H1 (cell line): Measurements from ENCODE around the gene RBM15B. TPM values are rescaled to one million over a fixed set of nuclear protein-coding genes. Genes with fewer than 3 reads are reported as not detected.

ENCODE experiments used
- CTCF ChIA-PET: fragments of 300-600 bp; sonication (Branson Sonifier 250); formaldehyde crosslinking; loops from one replicate; lab custom pipeline; 2021; ENCODE audit not compliant: partially characterized antibody; lab: Charles Lee
- POLR2A ChIA-PET: fragments of 300-600 bp; sonication (Branson Sonifier 250); formaldehyde crosslinking; loops from one replicate; lab custom pipeline; 2021; ENCODE audit warnings: inconsistent platforms; ENCODE audit not compliant: partially characterized antibody; lab: Charles Lee
- DNase-seq, 2 experiments: peaks; one replicate each; pipeline versions ENCODE4 v3.0.0 to v3.0.0-alpha.2; 2010 to 2022; ENCODE audit warnings: low spot score in 2 of 2, low read depth in 1 of 2, mixed read lengths in 1 of 2
- FAIRE-seq: peaks from 2 replicates; lab custom pipeline; 2011; peaks lifted over from hg19 to GRCh38; lab: Jason Lieb, UNC
- H2AFZ ChIP-seq: 2 replicates; pipeline ENCODE4 v1.8.1; 2012; ENCODE audit warnings: low read length, inconsistent platforms
- H2AK5ac ChIP-seq: 2 replicates; pipeline ENCODE4 v1.6.1; 2013; ENCODE audit warnings: low read depth, low read length
- H2BK120ac ChIP-seq: replicated peaks from 2 replicates; pipeline ENCODE3; 2013; ENCODE audit warnings: low read depth, low read length, inconsistent platforms
- H2BK12ac ChIP-seq: 2 replicates; pipeline ENCODE4 v1.6.1; 2013; ENCODE audit warnings: low read depth, low read length
- H2BK15ac ChIP-seq: 2 replicates; pipeline ENCODE4 v1.6.1; 2013; ENCODE audit warnings: low read length
- H2BK20ac ChIP-seq: 2 replicates; pipeline ENCODE4 v1.6.1; 2013; ENCODE audit warnings: low read length
- H2BK5ac ChIP-seq: 2 replicates; pipeline ENCODE4 v1.6.1; 2013; ENCODE audit warnings: low read depth, low read length
- H3K14ac ChIP-seq: 2 replicates; pipeline ENCODE4 v1.6.1; 2013; ENCODE audit warnings: inconsistent platforms; ENCODE audit not compliant: insufficient read length
- H3K18ac ChIP-seq: 2 replicates; pipeline ENCODE4 v1.6.1; 2013; ENCODE audit warnings: low read length; ENCODE audit errors: extremely low read depth
- H3K23ac ChIP-seq: 2 replicates; pipeline ENCODE4 v1.6.1; 2013; ENCODE audit warnings: inconsistent platforms; ENCODE audit not compliant: insufficient read length
- H3K23me2 ChIP-seq: 2 replicates; pipeline ENCODE4 v1.6.1; 2013; ENCODE audit warnings: low read depth, low read length
- H3K27ac ChIP-seq: 2 replicates; pipeline ENCODE4 v1.6.1; 2011; ENCODE audit warnings: low read depth, low read length, inconsistent platforms
- H3K27me3 ChIP-seq, 4 experiments: replicated peaks in 1 of 4; 1 replicate in 1 of 4; 2 replicates in 3 of 4; pipeline versions ENCODE4 v1.6.1 to v1.8.1; 2011 to 2013; ENCODE audit warnings: low read length in 3 of 4, mild to moderate bottlenecking in 3 of 4, inconsistent platforms in 2 of 4, mixed read lengths in 2 of 4, moderate library complexity in 1 of 4; ENCODE audit not compliant: control insufficient read depth in 3 of 4, insufficient read depth in 3 of 4; ENCODE audit errors: extremely low read depth in 1 of 4
- H3K36me3 ChIP-seq, 4 experiments: 2 replicates each; pipeline versions ENCODE4 v1.6.1 to v1.8.1; 2011 to 2013; ENCODE audit warnings: mild to moderate bottlenecking in 4 of 4, low read length in 3 of 4, moderate library complexity in 2 of 4, control low read depth in 1 of 4, inconsistent platforms in 1 of 4; ENCODE audit not compliant: insufficient read depth in 4 of 4, control insufficient read depth in 2 of 4
- H3K4ac ChIP-seq: replicated peaks from 2 replicates; pipeline ENCODE3; 2013; ENCODE audit warnings: low read length, low read depth, mixed read lengths, inconsistent platforms; ENCODE audit not compliant: insufficient read length
- H3K4me1 ChIP-seq, 4 experiments: replicated peaks in 1 of 4; 1 replicate in 1 of 4; 2 replicates in 3 of 4; pipeline versions ENCODE4 v1.6.1 to v1.8.1; 2011 to 2013; ENCODE audit warnings: low read length in 3 of 4, inconsistent platforms in 2 of 4, mixed read lengths in 1 of 4; ENCODE audit not compliant: insufficient read depth in 4 of 4, control insufficient read depth in 3 of 4
- H3K4me2 ChIP-seq, 2 experiments: 2 replicates each; pipeline versions ENCODE4 v1.6.1 to v1.8.1; 2011 to 2013; ENCODE audit warnings: low read depth in 2 of 2, low read length in 2 of 2, control low read depth in 1 of 2, inconsistent platforms in 1 of 2, mild to moderate bottlenecking in 1 of 2; ENCODE audit not compliant: insufficient read depth in 1 of 2
- H3K4me3 ChIP-seq, 4 experiments: fragments of 200-600, 300-600 bp in 1 of 4; sonication (generic), shearing (Covaris generic), sonication (Bioruptor Twin) in 1 of 4; 2 replicates each; pipeline versions ENCODE4 v1.5.1 to v1.8.1; 2011 to 2016; ENCODE audit warnings: low read length in 4 of 4, low read depth in 3 of 4, control low read depth in 2 of 4, inconsistent platforms in 2 of 4, mild to moderate bottlenecking in 2 of 4, mixed read lengths in 1 of 4, moderate library complexity in 1 of 4; ENCODE audit not compliant: insufficient read depth in 2 of 4; ENCODE audit errors: extremely low read depth in 1 of 4
- H3K56ac ChIP-seq: replicated peaks from 2 replicates; pipeline ENCODE3; 2013; ENCODE audit warnings: low read depth, mild to moderate bottlenecking, mixed read lengths, low read length, inconsistent platforms; ENCODE audit not compliant: insufficient read length
- H3K79me1 ChIP-seq: 2 replicates; pipeline ENCODE4 v1.6.1; 2013; ENCODE audit warnings: low read depth, low read length, control low read depth
- H3K79me2 ChIP-seq, 2 experiments: 2 replicates each; pipeline versions ENCODE4 v1.6.1 to v1.8.1; 2012 to 2013; ENCODE audit warnings: low read length in 2 of 2, mild to moderate bottlenecking in 2 of 2, inconsistent platforms in 1 of 2; ENCODE audit not compliant: insufficient read depth in 2 of 2, control insufficient read depth in 1 of 2
- H3K9ac ChIP-seq, 4 experiments: replicated peaks in 1 of 4; 1 replicate in 1 of 4; 2 replicates in 3 of 4; pipeline versions ENCODE4 v1.6.1 to v1.8.1; 2011 to 2013; ENCODE audit warnings: low read depth in 3 of 4, low read length in 3 of 4, control low read depth in 2 of 4, mild to moderate bottlenecking in 2 of 4, moderate library complexity in 2 of 4, inconsistent platforms in 1 of 4; ENCODE audit errors: extremely low read depth in 1 of 4
- H3K9me3 ChIP-seq, 2 experiments: 2 replicates each; pipeline versions ENCODE4 v1.6.1 to v1.8.1; 2012 to 2013; ENCODE audit warnings: mild to moderate bottlenecking in 2 of 2, moderate library complexity in 2 of 2, control low read depth in 1 of 2, inconsistent platforms in 1 of 2, low read depth in 1 of 2, low read length in 1 of 2, mixed read lengths in 1 of 2; ENCODE audit not compliant: insufficient read depth in 2 of 2
- H4K20me1 ChIP-seq, 2 experiments: replicated peaks in 1 of 2; 2 replicates each; pipeline versions ENCODE3 to v1.8.1; 2011 to 2013; ENCODE audit warnings: inconsistent platforms in 2 of 2, low read length in 2 of 2, mild to moderate bottlenecking in 1 of 2; ENCODE audit not compliant: insufficient read depth in 2 of 2, control insufficient read depth in 1 of 2
- H4K5ac ChIP-seq: 2 replicates; pipeline ENCODE4 v1.6.1; 2013; ENCODE audit warnings: low read length, low read depth, mixed read lengths, inconsistent platforms; ENCODE audit not compliant: insufficient read length
- H4K8ac ChIP-seq: 2 replicates; pipeline ENCODE4 v1.8.0; 2013; ENCODE audit warnings: mild to moderate bottlenecking, moderate library complexity, low read length, inconsistent platforms; ENCODE audit not compliant: insufficient read depth; ENCODE audit errors: extremely low read depth
- H4K91ac ChIP-seq: replicated peaks from 2 replicates; pipeline ENCODE3; 2013; ENCODE audit warnings: low read length, mixed read lengths, inconsistent platforms; ENCODE audit not compliant: insufficient read length
- CBX5 ChIP-seq: fragments of 300-800, 300-1000 bp; sonication (generic); IDR thresholded peaks from 2 replicates; pipeline ENCODE4 v1.7.1; 2016; ENCODE audit warnings: antibody characterized with exemption, low read length, low read depth
- EP300 ChIP-seq, 2 experiments: IDR thresholded peaks; 1 replicate in 1 of 2; 2 replicates in 1 of 2; pipeline ENCODE4 v1.6.1; 2011 to 2012; ENCODE audit warnings: low read depth in 2 of 2, low read length in 2 of 2, mild to moderate bottlenecking in 2 of 2, borderline replicate concordance in 1 of 2, inconsistent platforms in 1 of 2, moderate library complexity in 1 of 2
- GTF2F1 ChIP-seq: IDR thresholded peaks from 2 replicates; pipeline ENCODE4 v1.6.1; 2012; ENCODE audit warnings: low read depth, low read length, improper control_type of control experiment, borderline replicate concordance
- KDM1A ChIP-seq: fragments of 200-600, 300-600 bp; sonication (generic); IDR thresholded peaks from 2 replicates; pipeline ENCODE4 v1.7.1; 2016; ENCODE audit warnings: mild to moderate bottlenecking, low read length, borderline replicate concordance
- NRF1 ChIP-seq: IDR thresholded peaks from 2 replicates; pipeline ENCODE4 v1.6.1; 2011; ENCODE audit warnings: mild to moderate bottlenecking, low read depth, low read length, improper control_type of control experiment
- POLR2AphosphoS5 ChIP-seq: IDR thresholded peaks from 2 replicates; pipeline ENCODE4 v1.6.1; 2011; ENCODE audit warnings: low read depth, low read length
- SIRT6 ChIP-seq: IDR thresholded peaks from one replicate; pipeline ENCODE4 v1.7.1; 2012; ENCODE audit warnings: low read length, inconsistent platforms
- SP2 ChIP-seq: IDR thresholded peaks from 2 replicates; pipeline ENCODE4 v1.6.1; 2012; ENCODE audit warnings: mild to moderate bottlenecking, low read length, inconsistent platforms
- SP4 ChIP-seq: IDR thresholded peaks from 2 replicates; pipeline ENCODE4 v1.6.1; 2012; ENCODE audit warnings: low read length, inconsistent platforms
- TBP ChIP-seq: IDR thresholded peaks from 2 replicates; pipeline ENCODE4 v1.6.1; 2011; ENCODE audit warnings: low read depth, low read length, improper control_type of control experiment
- WGBS, 2 experiments: shearing (Covaris generic) in 1 of 2; methylation state at CpG; one replicate each; pipeline versions ENCODE4 v1.1.6 to v1.1.7; 2013 to 2015; ENCODE audit warnings: low lambda C conversion rate in 2 of 2, mixed read lengths in 2 of 2, inconsistent platforms in 1 of 2, low coverage in 1 of 2, missing lambda C conversion rate in 1 of 2; ENCODE audit not compliant: insufficient replicate concordance in 2 of 2, insufficient coverage in 1 of 2, insufficient read length in 1 of 2; ENCODE audit errors: extremely low coverage in 1 of 2, missing lambda C conversion rate in 1 of 2; 5-methylcytosine and 5-hydroxymethylcytosine counted together
- polyA plus RNA-seq, 7 experiments: library from polyadenylated mRNA; depleted of rRNA in 3 of 7; stranded (reverse) in 5 of 7; unstranded in 2 of 7; fragments of >200 nt in 5 of 7; fragments of 200-250 nt in 2 of 7; gene quantifications; 1 replicate in 5 of 7; 2 replicates in 1 of 7; 4 replicates in 1 of 7; pipeline versions ENCODE4 v1.2.1 to v1.2.3, GENCODE V29; 2011 to 2013; ENCODE audit warnings: missing spikeins in 2 of 7, mixed read lengths in 2 of 7
- total RNA-seq: library from RNA; stranded (reverse); fragmentation: NEBNext Ultra II Directional; extraction: Animal tissue kit (Norgen Biotek cat#: 25700); gene quantifications from 2 replicates; pipeline ENCODE4 v1.2.1, GENCODE V29; 2021
- TF ChIP-seq, protein P1 (sequence below), 3 experiments: IDR thresholded peaks; 1 replicate in 2 of 3; 2 replicates in 1 of 3; pipeline versions ENCODE4 v1.5.1 to v1.6.1; 2011; ENCODE audit warnings: low read length in 3 of 3, mild to moderate bottlenecking in 3 of 3, inconsistent platforms in 2 of 3, low read depth in 1 of 3, moderate library complexity in 1 of 3; ENCODE audit not compliant: insufficient read depth in 1 of 3; ENCODE audit errors: control extremely low read depth in 1 of 3
- TF ChIP-seq, protein P2 (sequence below): IDR thresholded peaks from 2 replicates; pipeline ENCODE4 v1.6.1; 2012; ENCODE audit warnings: inconsistent platforms

RBM15B gene
- total and polyA plus RNA-seq, 2 of the 8 experiments (the other 6 are each of a cell fraction or from before 2014, with no cell fraction given) = 22.2 to 59.1 TPM

DNA sequence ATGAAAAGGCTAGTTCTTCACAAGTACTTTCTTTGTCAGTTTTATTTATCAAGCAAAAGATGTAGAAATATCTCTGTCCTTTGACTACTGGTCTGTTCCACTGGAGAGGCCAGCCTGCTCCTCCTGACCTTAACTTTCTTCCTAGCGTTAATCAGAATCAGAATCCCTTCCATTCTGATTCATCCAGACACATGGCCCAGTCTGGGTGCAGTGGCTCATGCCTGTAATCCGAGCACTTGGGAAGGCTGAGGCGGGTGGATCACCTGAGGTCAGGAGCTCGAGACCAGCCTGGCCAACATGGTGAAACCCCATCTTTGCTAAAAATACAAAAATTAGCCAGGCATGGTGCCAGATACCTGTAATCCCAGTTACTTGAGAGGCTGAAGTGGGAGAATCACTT is 38.0 kb upstream of the RBM15B start:
- no peak overlapping the region for H2BK120ac ChIP-seq
- H2AFZ ChIP-seq = no peak overlapping the region
- ChIA-PET POLR2A (no interaction called here), CTCF (interaction anchor here (0.8 kb wide), 1 partner anchor 7 kb away, joined by 3 read pairs; no protein-coding TSS in a partner anchor)
- no peak overlapping the region for H3K56ac ChIP-seq
- H4K91ac ChIP-seq = no peak overlapping the region
- no peak for FAIRE-seq
- DNase-seq = no peak
- no peak overlapping the region for H3K14ac ChIP-seq
- no peaks in the 10 kb centered on the region for H4K20me1 ChIP-seq
- H3K79me1 ChIP-seq = no peaks in the 10 kb centered on the region
- no peak overlapping the region for H4K8ac ChIP-seq
- H2BK12ac ChIP-seq = no peak overlapping the region
- no peaks in the 10 kb centered on the region for H3K79me2 ChIP-seq
- no peak overlapping the region for H2BK15ac ChIP-seq
- H2AK5ac ChIP-seq = no peak overlapping the region
- H3K4me1 ChIP-seq = no peaks in the 10 kb centered on the region
- H3K4ac ChIP-seq = no peak overlapping the region
- H3K4me3 ChIP-seq = no peak overlapping the region
- 81% methylated on average over 4 of the region's 4 CpGs; no CpG with 5 or more reads in 1 of the 2 experiments for WGBS, 2 experiments
- no peak overlapping the region for H3K23ac ChIP-seq
- no peak overlapping the region for H3K18ac ChIP-seq
- H2BK5ac ChIP-seq = no peak overlapping the region
- no peaks in the 10 kb centered on the region for H3K27me3 ChIP-seq
- no peaks in the 10 kb centered on the region for H3K23me2 ChIP-seq
- no peak overlapping the region for H3K27ac ChIP-seq
- no peaks in the 10 kb centered on the region for H3K9me3 ChIP-seq
- peaks cover 0 to 6% (median 0%) of the 10 kb centered on the region in 4 experiments; a peak in 4 of 8 replicates for H3K36me3 ChIP-seq
- H4K5ac ChIP-seq = no peak overlapping the region
- no peak overlapping the region for H3K9ac ChIP-seq
- no peak overlapping the region for H3K4me2 ChIP-seq
- H2BK20ac ChIP-seq = no peak overlapping the region
- TF ChIP-seq SP2 (no peak), SP4 (no peak), EP300 (IDR thresholded peaks at IDR 0.05; ENCODE audit: borderline replicate concordance in 1 of 2, low read depth in 2 of 2, low read length in 2 of 2) (no peak), SIRT6 (no peak), POLR2AphosphoS5 (no peak), CBX5 (no peak), TBP (no peak), NRF1 (no peak), GTF2F1 (no peak), KDM1A (no peak)
- TF ChIP-seq, protein P1, sequence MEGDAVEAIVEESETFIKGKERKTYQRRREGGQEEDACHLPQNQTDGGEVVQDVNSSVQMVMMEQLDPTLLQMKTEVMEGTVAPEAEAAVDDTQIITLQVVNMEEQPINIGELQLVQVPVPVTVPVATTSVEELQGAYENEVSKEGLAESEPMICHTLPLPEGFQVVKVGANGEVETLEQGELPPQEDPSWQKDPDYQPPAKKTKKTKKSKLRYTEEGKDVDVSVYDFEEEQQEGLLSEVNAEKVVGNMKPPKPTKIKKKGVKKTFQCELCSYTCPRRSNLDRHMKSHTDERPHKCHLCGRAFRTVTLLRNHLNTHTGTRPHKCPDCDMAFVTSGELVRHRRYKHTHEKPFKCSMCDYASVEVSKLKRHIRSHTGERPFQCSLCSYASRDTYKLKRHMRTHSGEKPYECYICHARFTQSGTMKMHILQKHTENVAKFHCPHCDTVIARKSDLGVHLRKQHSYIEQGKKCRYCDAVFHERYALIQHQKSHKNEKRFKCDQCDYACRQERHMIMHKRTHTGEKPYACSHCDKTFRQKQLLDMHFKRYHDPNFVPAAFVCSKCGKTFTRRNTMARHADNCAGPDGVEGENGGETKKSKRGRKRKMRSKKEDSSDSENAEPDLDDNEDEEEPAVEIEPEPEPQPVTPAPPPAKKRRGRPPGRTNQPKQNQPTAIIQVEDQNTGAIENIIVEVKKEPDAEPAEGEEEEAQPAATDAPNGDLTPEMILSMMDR (IDR thresholded peaks at IDR 0.05; ENCODE audit: control extremely low read depth in 1 of 3, insufficient read depth in 1 of 3, low read depth in 1 of 3, low read length in 3 of 3) = no peak
- TF ChIP-seq, protein P2, sequence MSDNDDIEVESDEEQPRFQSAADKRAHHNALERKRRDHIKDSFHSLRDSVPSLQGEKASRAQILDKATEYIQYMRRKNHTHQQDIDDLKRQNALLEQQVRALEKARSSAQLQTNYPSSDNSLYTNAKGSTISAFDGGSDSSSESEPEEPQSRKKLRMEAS = no peak
